Activated T-cell treated with anti-CD3 and anti-CD28 coated beads, Interleukin-2, amount 50 U/mL, for 48 hours (primary cell): ENCODE data around the gene CRB2.
A peak's percentile ranks its signal among the peaks of the same experiment; 100 is the strongest.

Source experiments
- DNase-seq, 2 experiments: peaks; one replicate each; pipeline ENCODE4 v3.0.0-alpha.2; 2020

The CRB2 gene

GRCh38 chr9:123355761-123356431, at the start of gene CRB2:
Gene CRB2 (plus strand): TSS chr9:123356197. CDS start chr9:123356261, 64 bp downstream.
- DNase-seq = no peak

GRCh38 chr9:123309611-123310010, 46.4 kb upstream of the CRB2 start:
- DNase-seq = no peak

GRCh38 chr9:123310551-123311249, 45.3 kb upstream of the CRB2 start:
- DNase-seq = no peak

GRCh38 chr9:123311250-123311752, 44.7 kb upstream of the CRB2 start:
- no peak for DNase-seq

GRCh38 chr9:123312306-123312877, 43.6 kb upstream of the CRB2 start:
- DNase-seq = no peak

- no peak for DNase-seq
Observed at GRCh38 chr9:123314617-123315016, 41.4 kb upstream of the CRB2 start.

- DNase-seq = no peak
Observed at GRCh38 chr9:123315635-123316034, 40.4 kb upstream of the CRB2 start.

GRCh38 chr9:123316053-123316718, 39.8 kb upstream of the CRB2 start:
- DNase-seq = no peak

- DNase-seq = no peak
Observed at GRCh38 chr9:123318202-123318601, 37.8 kb upstream of the CRB2 start.

- DNase-seq = no peak
Observed at GRCh38 chr9:123318961-123319421, 37.0 kb upstream of the CRB2 start.

- no peak for DNase-seq
Observed at GRCh38 chr9:123319541-123320339, 36.3 kb upstream of the CRB2 start.

- no peak for DNase-seq
Observed at GRCh38 chr9:123320814-123321213, 35.2 kb upstream of the CRB2 start.

GRCh38 chr9:123321616-123322272, 34.3 kb upstream of the CRB2 start:
- DNase-seq = no peak

GRCh38 chr9:123322273-123323195, 33.5 kb upstream of the CRB2 start:
- DNase-seq = peak; percentile 77

- no peak for DNase-seq
Observed at GRCh38 chr9:123323196-123324013, 32.6 kb upstream of the CRB2 start.

- no peak for DNase-seq
Observed at GRCh38 chr9:123324767-123325183, 31.2 kb upstream of the CRB2 start.

- no peak for DNase-seq
Observed at GRCh38 chr9:123326187-123326586, 29.8 kb upstream of the CRB2 start.

GRCh38 chr9:123326662-123327093, 29.3 kb upstream of the CRB2 start:
- DNase-seq = no peak

- DNase-seq = no peak
Observed at GRCh38 chr9:123327697-123328100, 28.3 kb upstream of the CRB2 start.
